SHP77 treated with DMSO at 0.1 percent for 48 hours (cell line): ENCODE results near the gene CACHD1.
"Not testable (repeated sequence)": the region's sequence is repeated elsewhere in the genome, so short reads cannot be mapped to it uniquely, and the experiment has no call there.

Experiments
- DNase-seq: peaks from one replicate; lab custom pipeline; 2025; lab: John Stamatoyannopoulos, UW

Gene CACHD1

GRCh38 chr1:64594446-64594845 lies 124.5 kb downstream of the CACHD1 start:
- DNase-seq, result no peak

- no peak for DNase-seq
Measured at GRCh38 chr1:64595871-64596515, 126.1 kb downstream of the CACHD1 start.

- DNase-seq, result no peak
Measured at GRCh38 chr1:64597113-64597512, 127.2 kb downstream of the CACHD1 start.

- no peak for DNase-seq
Measured at GRCh38 chr1:64598100-64598571, 128.2 kb downstream of the CACHD1 start.

GRCh38 chr1:64599242-64599641 lies 129.3 kb downstream of the CACHD1 start:
- no peak for DNase-seq

- peak; percentile 6 for DNase-seq
Measured at GRCh38 chr1:64601207-64601606, 131.3 kb downstream of the CACHD1 start.

GRCh38 chr1:64608005-64608650 lies 138.2 kb downstream of the CACHD1 start:
- no peak for DNase-seq

GRCh38 chr1:64608651-64609048 lies 138.7 kb downstream of the CACHD1 start:
- no peak for DNase-seq

GRCh38 chr1:64610950-64611349 lies 141.0 kb downstream of the CACHD1 start:
- not testable (repeated sequence) for DNase-seq

- DNase-seq, result no peak
Measured at GRCh38 chr1:64616039-64616438, 146.1 kb downstream of the CACHD1 start.

GRCh38 chr1:64623750-64624191 lies 153.8 kb downstream of the CACHD1 start:
- DNase-seq, result peak; percentile 25

GRCh38 chr1:64624218-64624713 lies 154.3 kb downstream of the CACHD1 start:
- no peak for DNase-seq

GRCh38 chr1:64624808-64625207 lies 154.9 kb downstream of the CACHD1 start:
- DNase-seq, result no peak

- DNase-seq, result no peak
Measured at GRCh38 chr1:64630611-64631010, 160.7 kb downstream of the CACHD1 start.

- no peak for DNase-seq
Measured at GRCh38 chr1:64631346-64632034, 161.6 kb downstream of the CACHD1 start.

GRCh38 chr1:64632936-64633335 lies 163.0 kb downstream of the CACHD1 start:
- DNase-seq, result no peak

GRCh38 chr1:64645735-64646134 lies 175.8 kb downstream of the CACHD1 start:
- DNase-seq, result no peak

GRCh38 chr1:64650411-64650810 lies 180.5 kb downstream of the CACHD1 start:
- no peak for DNase-seq

- no peak for DNase-seq
Measured at GRCh38 chr1:64651841-64652240, 181.9 kb downstream of the CACHD1 start.

- no peak for DNase-seq
Measured at GRCh38 chr1:64653466-64653865, 183.5 kb downstream of the CACHD1 start.

- no peak for DNase-seq
Measured at GRCh38 chr1:64654519-64655341, 184.8 kb downstream of the CACHD1 start.

GRCh38 chr1:64655861-64656260 lies 185.9 kb downstream of the CACHD1 start:
- no peak for DNase-seq
